Sigmoid colon (tissue), 7 donors: ENCODE results near the gene RFNG. TPM values are rescaled to one million over a fixed set of nuclear protein-coding genes. Genes with fewer than 3 reads are reported as not detected.

Experiments
- DNase-seq: peaks from one replicate; pipeline ENCODE4 v3.0.0-alpha.2; 2019
- H3K27ac ChIP-seq, 4 donors: fragments of 200-600 bp; sonication (generic); one replicate each; pipeline ENCODE4 v1.5.1; 2016 to 2019; ENCODE audit warnings: mild to moderate bottlenecking in 1 of 4
- H3K27me3 ChIP-seq, 3 donors: fragments of 200-600 bp; sonication (generic); one replicate each; pipeline ENCODE4 v1.5.1; 2019; ENCODE audit warnings: mild to moderate bottlenecking in 1 of 3
- H3K36me3 ChIP-seq, 4 donors: fragments of 200-600 bp; sonication (generic); one replicate each; pipeline ENCODE4 v1.5.1; 2016 to 2019
- H3K4me1 ChIP-seq, 4 donors: fragments of 200-600 bp; sonication (generic); one replicate each; pipeline ENCODE4 v1.5.1; 2017 to 2019
- H3K4me3 ChIP-seq, 4 donors: fragments of 200-600 bp; sonication (generic); one replicate each; pipeline ENCODE4 v1.5.1; 2017 to 2019; ENCODE audit warnings: mild to moderate bottlenecking in 2 of 4, moderate library complexity in 1 of 4
- H3K9me3 ChIP-seq, 4 donors: fragments of 200-600 bp in 3 of 4; sonication (generic) in 3 of 4; one replicate each; pipeline versions ENCODE4 v1.5.1 to v1.6.1; 2013 to 2019
- CTCF ChIP-seq, 4 experiments: fragments of 450-650 bp in 3 of 4; fragments of 200-600 bp in 1 of 4; IDR thresholded peaks; one replicate each; pipeline ENCODE4 v1.5.1; 2016 to 2019; ENCODE audit warnings: antibody characterized with exemption in 4 of 4, mild to moderate bottlenecking in 3 of 4, moderate library complexity in 2 of 4
- EP300 ChIP-seq, 4 donors: sonication (generic); formaldehyde crosslinking; IDR thresholded peaks; one replicate each; pipeline ENCODE4 v1.6.1; 2017; ENCODE audit warnings: antibody characterized with exemption in 4 of 4
- POLR2A ChIP-seq, 2 donors: fragments of 450-650 bp; IDR thresholded peaks; one replicate each; pipeline ENCODE4 v1.6.1; 2016; ENCODE audit warnings: antibody characterized with exemption in 2 of 2, mild to moderate bottlenecking in 2 of 2, moderate library complexity in 2 of 2
- POLR2AphosphoS5 ChIP-seq, 4 donors: sonication (generic); formaldehyde crosslinking; IDR thresholded peaks; one replicate each; pipeline ENCODE4 v1.6.1; 2017; ENCODE audit warnings: antibody characterized with exemption in 4 of 4
- WGBS, 2 donors: extraction: QIAGEN DNeasy Blood & Tissue Kit; methylation state at CpG; one replicate each; pipeline ENCODE4 v1.1.7; 2013; 5-methylcytosine and 5-hydroxymethylcytosine counted together
- intact Hi-C: fragments of 100-400 bp; cut with DNase I; formaldehyde crosslinking; loops from one replicate; pipeline ENCODE4 v1.15.1; 2023
- polyA plus RNA-seq, 3 donors: library from polyadenylated mRNA; stranded (reverse); fragments of 200-250 nt; gene quantifications; one replicate each; pipeline ENCODE4 v1.2.3, GENCODE V29; 2013
- total RNA-seq, 4 donors: library from RNA; depleted of rRNA; stranded (reverse); fragments of >200 nt; gene quantifications; one replicate each; pipeline ENCODE4 v1.1.0, GENCODE V29; 2016
- donor health status: healthy with polysubstance abuse.
- donor health status: Bipolar disorder and iron deficiency.
- donor health status: healthy.

Gene RFNG
- total and polyA plus RNA-seq, 7 donors = 13.6 to 38.6 (median 33.5) TPM

DNA sequence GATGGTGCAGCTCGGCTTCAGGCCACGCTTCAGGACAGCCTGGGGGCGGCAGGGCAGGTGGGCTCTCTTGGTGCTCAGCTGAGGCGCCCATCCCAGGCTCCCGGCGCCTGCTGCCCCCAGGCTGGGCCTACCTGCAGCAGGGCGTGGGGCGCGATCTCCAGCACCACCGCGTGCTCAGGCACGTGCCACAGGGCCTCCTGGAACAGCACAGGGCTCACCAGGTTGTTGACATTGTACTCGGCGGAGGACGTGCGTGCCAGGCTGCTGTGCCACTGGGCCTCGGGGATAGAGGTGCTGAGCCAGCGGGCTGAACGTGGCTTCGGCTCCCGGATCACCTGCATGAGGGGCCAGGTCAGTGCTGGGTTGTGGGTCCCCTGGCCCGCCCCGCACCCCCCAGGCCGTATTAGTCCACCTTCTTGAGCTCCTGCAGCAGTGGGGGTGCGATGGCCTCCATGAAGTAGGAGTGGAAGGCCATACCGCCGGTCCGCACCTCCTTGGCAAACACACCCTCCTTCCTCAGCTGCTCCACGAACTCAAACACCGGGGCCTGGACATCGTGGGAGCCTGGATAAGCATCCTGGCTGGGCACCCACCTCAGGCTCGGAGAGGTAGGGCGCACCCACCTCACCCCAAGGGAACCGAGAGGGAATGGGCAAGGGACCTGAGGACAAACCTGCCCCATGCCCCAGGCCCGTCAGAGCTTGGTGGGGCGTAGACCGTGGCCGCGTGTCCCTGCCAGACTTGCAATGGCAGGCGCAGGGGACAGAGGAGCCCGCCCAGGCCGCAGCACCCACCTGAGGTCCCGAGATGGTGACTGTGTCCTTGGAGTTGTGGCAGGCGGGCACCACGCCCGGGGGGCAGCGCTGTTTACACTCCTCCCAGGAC, 37.5 kb upstream of the RFNG start:
- Histone ChIP-seq H3K4me1 (no peaks in the 10 kb centered on the region), H3K9me3 (no peaks in the 10 kb centered on the region), H3K27ac (no peak overlapping the region), H3K4me3 (no peak overlapping the region), H3K27me3 (no peaks in the 10 kb centered on the region), H3K36me3 (peaks cover 83 to 100% (median 97%) of the 10 kb centered on the region in 4 donors)
- intact Hi-C loops = no loop called here
- TF ChIP-seq POLR2A (IDR thresholded peaks at IDR 0.05) (no peak), EP300 (IDR thresholded peaks at IDR 0.05) (no peak), CTCF (IDR thresholded peaks at IDR 0.05) (no peak), POLR2AphosphoS5 (IDR thresholded peaks at IDR 0.05) (no peak)
- DNase-seq = no peak
- WGBS, 2 donors = 94 to 96% methylated on average over 47 of the region's 47 CpGs

- DNase-seq = no peak
- intact Hi-C loops = no loop called here
- no peaks in the 10 kb centered on the region for H3K4me1 ChIP-seq
- WGBS, 2 donors = 96% methylated on average over 48 of the region's 48 CpGs
- H3K27me3 ChIP-seq = no peaks in the 10 kb centered on the region
- no peak overlapping the region for H3K27ac ChIP-seq
- H3K9me3 ChIP-seq = no peaks in the 10 kb centered on the region
- TF ChIP-seq CTCF (IDR thresholded peaks at IDR 0.05) (no peak), POLR2AphosphoS5 (IDR thresholded peaks at IDR 0.05) (no peak), POLR2A (IDR thresholded peaks at IDR 0.05) (no peak), EP300 (IDR thresholded peaks at IDR 0.05) (no peak)
- H3K4me3 ChIP-seq = no peak overlapping the region
- H3K36me3 ChIP-seq = peaks cover 83 to 100% (median 97%) of the 10 kb centered on the region in 4 donors
These were observed 36.6 kb upstream of the RFNG start for GRCh38 chr17:82087961-82088837.

GRCh38 chr17:82086941-82087906, 35.6 kb upstream of the RFNG start:
- TF ChIP-seq POLR2AphosphoS5 (IDR thresholded peaks at IDR 0.05) (no peak), POLR2A (IDR thresholded peaks at IDR 0.05) (no peak), CTCF (IDR thresholded peaks at IDR 0.05) (no peak), EP300 (IDR thresholded peaks at IDR 0.05) (no peak)

More at GRCh38 chr17:82086941-82087906, 35.6 kb upstream of the RFNG start:
- intact Hi-C loops = no loop called here
- H3K4me1 ChIP-seq = no peaks in the 10 kb centered on the region
- WGBS, 2 donors = 91 to 94% methylated on average over 39 of the region's 39 CpGs
- H3K4me3 ChIP-seq = no peak overlapping the region
- no peaks in the 10 kb centered on the region for H3K9me3 ChIP-seq
- no peaks in the 10 kb centered on the region for H3K27me3 ChIP-seq
- no peak overlapping the region for H3K27ac ChIP-seq
- no peak for DNase-seq
- peaks cover 82 to 100% (median 97%) of the 10 kb centered on the region in 4 donors for H3K36me3 ChIP-seq
